Endothelial cell of umbilical vein (primary cell): Measurements from ENCODE around the gene SHROOM4. TPM values are rescaled to one million over a fixed set of nuclear protein-coding genes. Genes with fewer than 3 reads are reported as not detected.

ENCODE experiments used
- BruUV-seq: library from RNA; stranded (reverse); fragments of 400-500 nt; replicated peaks from 2 replicates; lab custom pipeline; 2021; lab: Mats Ljungman, UMichigan
- CTCF ChIA-PET: fragments of 300-600, 350-600 bp; sonication (Branson Sonifier 250); formaldehyde crosslinking; loops from one replicate; lab custom pipeline; 2021; ENCODE audit warnings: antibody characterized with exemption, inconsistent platforms; lab: Charles Lee
- POLR2A ChIA-PET: fragments of 300-600, 350-600 bp; sonication (Branson Sonifier 250); formaldehyde crosslinking; loops from one replicate; lab custom pipeline; 2021; ENCODE audit warnings: antibody characterized with exemption, inconsistent platforms; lab: Charles Lee
- DNase-seq: peaks from one replicate; pipeline ENCODE4 v3.0.0-alpha.2; 2011; ENCODE audit warnings: low read depth, low spot score
- FAIRE-seq: peaks from 2 replicates; lab custom pipeline; 2011; peaks lifted over from hg19 to GRCh38; lab: Jason Lieb, UNC
- H2AFZ ChIP-seq: 2 replicates; pipeline ENCODE4 v1.6.0; 2012; ENCODE audit warnings: low read depth, low read length, control low read depth, inconsistent platforms
- H3K27ac ChIP-seq: 2 replicates; pipeline ENCODE4 v1.5.1; 2011; ENCODE audit warnings: low read depth, mild to moderate bottlenecking, control low read depth, low read length, moderate library complexity; ENCODE audit not compliant: insufficient read depth
- H3K27me3 ChIP-seq, 2 experiments: 2 replicates each; pipeline versions ENCODE4 v1.6.0 to v1.6.1; 2011; ENCODE audit warnings: low read length in 2 of 2, mixed read lengths in 1 of 2; ENCODE audit not compliant: control insufficient read depth in 2 of 2, insufficient read depth in 2 of 2
- H3K36me3 ChIP-seq, 2 experiments: 2 replicates in 1 of 2; 3 replicates in 1 of 2; pipeline ENCODE4 v1.5.1; 2011; ENCODE audit warnings: low read length in 2 of 2, mild to moderate bottlenecking in 1 of 2, moderate library complexity in 1 of 2; ENCODE audit not compliant: control insufficient read depth in 2 of 2, insufficient read depth in 2 of 2; ENCODE audit errors: extremely low read depth in 1 of 2
- H3K4me1 ChIP-seq: 3 replicates; pipeline ENCODE4 v1.5.1; 2011; ENCODE audit warnings: mild to moderate bottlenecking, low read length; ENCODE audit not compliant: control insufficient read depth, insufficient read depth; ENCODE audit errors: extremely low read depth
- H3K4me2 ChIP-seq: 2 replicates; pipeline ENCODE4 v1.6.1; 2011; ENCODE audit warnings: low read length, control low read depth, mixed read lengths; ENCODE audit not compliant: insufficient read depth
- H3K4me3 ChIP-seq, 3 experiments: fragments of 200-600 bp in 1 of 3; sonication (generic), shearing (Covaris generic) in 1 of 3; replicated peaks in 1 of 3; 2 replicates each; pipeline ENCODE4 v1.5.1; 2011 to 2016; ENCODE audit warnings: control low read depth in 3 of 3, low read length in 3 of 3, mild to moderate bottlenecking in 2 of 3, inconsistent platforms in 1 of 3, low read depth in 1 of 3, moderate library complexity in 1 of 3; ENCODE audit not compliant: insufficient read depth in 1 of 3
- H3K79me2 ChIP-seq: 2 replicates; pipeline ENCODE4 v1.6.0; 2012; ENCODE audit warnings: low read length, inconsistent platforms; ENCODE audit not compliant: control insufficient read depth, insufficient read depth
- H3K9ac ChIP-seq: replicated peaks from 2 replicates; pipeline ENCODE3; 2011; ENCODE audit warnings: low read length, control low read depth; ENCODE audit not compliant: insufficient read depth; ENCODE audit errors: extremely low read depth
- H3K9me1 ChIP-seq: replicated peaks from 3 replicates; pipeline ENCODE4 v1.6.0; 2011; ENCODE audit warnings: mild to moderate bottlenecking, low read length; ENCODE audit not compliant: control insufficient read depth, insufficient read depth; ENCODE audit errors: extremely low read depth
- H3K9me3 ChIP-seq: replicated peaks from 2 replicates; pipeline ENCODE4 v1.5.1; 2012; ENCODE audit warnings: low read length, inconsistent platforms; ENCODE audit not compliant: control insufficient read depth, insufficient read depth
- H4K20me1 ChIP-seq: replicated peaks from 2 replicates; pipeline ENCODE3; 2011; ENCODE audit warnings: mild to moderate bottlenecking, low read length; ENCODE audit not compliant: control insufficient read depth, insufficient read depth; ENCODE audit errors: extremely low read depth
- CTCF ChIP-seq, 2 donors: IDR thresholded peaks; 1 replicate in 1 of 2; 2 replicates in 1 of 2; pipeline ENCODE4 v1.5.1; 2011; ENCODE audit warnings: low read length in 2 of 2, mild to moderate bottlenecking in 2 of 2, moderate library complexity in 2 of 2, control low read depth in 1 of 2, inconsistent platforms in 1 of 2, low read depth in 1 of 2; ENCODE audit not compliant: insufficient read depth in 1 of 2; ENCODE audit errors: extremely low read depth in 1 of 2
- EZH2 ChIP-seq: IDR thresholded peaks from 2 replicates; pipeline ENCODE4 v1.6.1; 2012; ENCODE audit warnings: borderline replicate concordance, low read depth, mild to moderate bottlenecking, moderate library complexity, low read length, inconsistent platforms; ENCODE audit not compliant: severe bottlenecking
- FOS ChIP-seq: IDR thresholded peaks from 2 replicates; pipeline ENCODE4 v1.6.1; 2011; ENCODE audit warnings: mild to moderate bottlenecking, low read length, moderate library complexity, borderline replicate concordance; ENCODE audit not compliant: insufficient read depth
- GATA2 ChIP-seq: IDR thresholded peaks from 2 replicates; pipeline ENCODE4 v1.7.0; 2011; ENCODE audit warnings: low read depth, mild to moderate bottlenecking, moderate library complexity, mixed read lengths, low read length; ENCODE audit not compliant: insufficient read length, insufficient read depth
- JUN ChIP-seq: IDR thresholded peaks from 2 replicates; pipeline ENCODE4 v1.6.1; 2011; ENCODE audit warnings: borderline replicate concordance, low read depth; ENCODE audit not compliant: insufficient read length, insufficient read depth
- MAX ChIP-seq: IDR thresholded peaks from 2 replicates; pipeline ENCODE4 v1.6.1; 2011; ENCODE audit not compliant: insufficient read depth, insufficient read length
- MYC ChIP-seq: IDR thresholded peaks from one replicate; pipeline ENCODE4 v1.6.1; 2011; ENCODE audit warnings: mild to moderate bottlenecking, low read depth, low read length
- POLR2A ChIP-seq: IDR thresholded peaks from 2 replicates; pipeline ENCODE4 v1.6.1; 2012; ENCODE audit warnings: low read depth, mild to moderate bottlenecking, control low read depth, low read length
- POLR2AphosphoS5 ChIP-seq: IDR thresholded peaks from 2 replicates; pipeline ENCODE4 v1.6.1; 2012; ENCODE audit warnings: low read depth, mild to moderate bottlenecking, control low read depth, low read length, moderate library complexity; ENCODE audit not compliant: insufficient read depth
- dilution Hi-C: fragments of 300-500 bp; cut with MboI; formaldehyde crosslinking; loops from one replicate; pipeline ENCODE4 v1.15.0; 2019; ENCODE audit warnings: low sequenced_read_pairs; ENCODE audit not compliant: extremely low pct_ligation_motif_present
- intact Hi-C: fragments of 100-400 bp; cut with micrococcal nuclease; formaldehyde crosslinking; loops from one replicate; pipeline ENCODE4 v1.10.0; 2022
- polyA plus RNA-seq, 4 experiments: library from polyadenylated mRNA; depleted of rRNA in 3 of 4; stranded (reverse) in 3 of 4; unstranded in 1 of 4; fragments of >200 nt; gene quantifications; 2 replicates each; pipeline versions ENCODE4 v1.2.1 to v1.2.3, GENCODE V29; 2011 to 2012; ENCODE audit warnings: missing spikeins in 1 of 4
- total RNA-seq: library from RNA; stranded (reverse); gene quantifications from 2 replicates; pipeline ENCODE4 v1.2.3, GENCODE V29; 2021

The SHROOM4 gene
- total and polyA plus RNA-seq, 2 donors (not counting 3 experiments of a cell fraction or from before 2014, with no cell fraction given), result 29.7 to 57.5 TPM

- H2AFZ ChIP-seq, result no peak overlapping the region
- no peak overlapping the region for H3K4me2 ChIP-seq
- no peaks in the 10 kb centered on the region for H4K20me1 ChIP-seq
- H3K36me3 ChIP-seq, result no peaks in the 10 kb centered on the region
- DNase-seq (no peak), FAIRE-seq (no peak)
- no TSS peak for BruUV-seq
- ChIA-PET POLR2A (no interaction called here), CTCF (interaction anchor here (1.5 kb wide), 1 partner anchor 11 kb away, joined by 3 read pairs; no protein-coding TSS in a partner anchor)
- H3K9me3 ChIP-seq, result no peaks in the 10 kb centered on the region
- peaks cover 17% of the 10 kb centered on the region for H3K79me2 ChIP-seq
- intact Hi-C loops (no loop called here), dilution Hi-C loops (no loop called here)
- no peaks in the 10 kb centered on the region for H3K4me1 ChIP-seq
- no peak overlapping the region for H3K9ac ChIP-seq
- H3K9me1 ChIP-seq, result no peaks in the 10 kb centered on the region
- no peak overlapping the region for H3K4me3 ChIP-seq
- no peak overlapping the region for H3K27ac ChIP-seq
- H3K27me3 ChIP-seq, result no peaks in the 10 kb centered on the region
- TF ChIP-seq GATA2, result no peak
- no peak for TF ChIP-seq POLR2AphosphoS5
- no peak for TF ChIP-seq FOS
- no peak for TF ChIP-seq CTCF (IDR thresholded peaks at IDR 0.05; ENCODE audit: extremely low read depth in 1 of 2, insufficient read depth in 1 of 2, low read depth in 1 of 2, low read length in 2 of 2)
- TF ChIP-seq MAX, result no peak
- no peak for TF ChIP-seq MYC
- no peak for TF ChIP-seq JUN
- no peak for TF ChIP-seq EZH2
- no peak for TF ChIP-seq POLR2A
These were observed 8.7 kb downstream of the SHROOM4 start for GRCh38 chrX:50805276-50805675.
